WTC11 (cell line): Measurements from ENCODE around the gene PTPRJ. TPM values are rescaled to one million over a fixed set of nuclear protein-coding genes. Genes with fewer than 3 reads are reported as not detected.
"Not testable (repeated sequence)": the region's sequence is repeated elsewhere in the genome, so short reads cannot be mapped to it uniquely, and the experiment has no call there.

Experiments used
- ATAC-seq: fragments of 200-7000 bp; cut with Tn5 transposase; 2 replicates; pipeline ENCODE4 v1.10.0; 2021; ENCODE audit warnings: mild to moderate bottlenecking, moderate library complexity
- CTCF ChIA-PET: fragments of 300-600 bp; sonication (Branson Sonifier 250); formaldehyde crosslinking; loops from one replicate; lab custom pipeline; 2021; ENCODE audit warnings: antibody characterized with exemption; lab: Charles Lee
- POLR2A ChIA-PET: fragments of 350-600 bp; sonication (Branson Sonifier 250); formaldehyde crosslinking; loops from one replicate; lab custom pipeline; 2021; ENCODE audit warnings: antibody characterized with exemption; lab: Charles Lee
- DNase-seq: peaks from one replicate; pipeline ENCODE4 v3.0.0; 2021; ENCODE audit warnings: low spot score
- H3K27ac Mint-ChIP-seq: 2 replicates; pipeline ENCODE4 v1.8.0; 2021; ENCODE audit warnings: mixed read lengths
- H3K27me3 Mint-ChIP-seq: 2 replicates; pipeline ENCODE4 v1.8.0; 2021; ENCODE audit warnings: low read depth, mild to moderate bottlenecking, moderate library complexity, mixed read lengths
- H3K36me3 Mint-ChIP-seq: 2 replicates; pipeline ENCODE4 v1.8.0; 2021; ENCODE audit warnings: mixed read lengths
- H3K4me1 Mint-ChIP-seq: 2 replicates; pipeline ENCODE4 v1.8.0; 2022; ENCODE audit warnings: mixed read lengths
- H3K4me3 Mint-ChIP-seq: 2 replicates; pipeline ENCODE4 v1.8.0; 2021; ENCODE audit warnings: mild to moderate bottlenecking, moderate library complexity, mixed read lengths
- H3K9me3 Mint-ChIP-seq: 2 replicates; pipeline ENCODE4 v1.8.0; 2021; ENCODE audit warnings: mixed read lengths
- AR ChIP-seq: fragments of 250-450 bp; sonication (Bioruptor Pico); IDR thresholded peaks from 2 replicates; pipeline ENCODE4 v1.9.0; 2021; ENCODE audit warnings: mild to moderate bottlenecking
- CTCF ChIP-seq: fragments of 200-600 bp; IDR thresholded peaks from 2 replicates; pipeline ENCODE4 v1.8.0; 2022; ENCODE audit warnings: antibody characterized with exemption
- E2F1 ChIP-seq: sonication (generic); formaldehyde crosslinking; IDR thresholded peaks from 2 replicates; pipeline ENCODE4 v1.8.0; 2022; ENCODE audit warnings: mild to moderate bottlenecking, missing genetic modification reagents
- E2F4 ChIP-seq: sonication (generic); formaldehyde crosslinking; IDR thresholded peaks from 2 replicates; pipeline ENCODE4 v1.8.1; 2022; ENCODE audit warnings: low read depth, mild to moderate bottlenecking, moderate library complexity, missing genetic modification reagents, borderline replicate concordance
- E2F5 ChIP-seq: sonication (generic); formaldehyde crosslinking; IDR thresholded peaks from 2 replicates; pipeline ENCODE4 v1.8.1; 2022; ENCODE audit warnings: mild to moderate bottlenecking, moderate library complexity, missing genetic modification reagents
- FOXJ3 ChIP-seq: sonication (generic); formaldehyde crosslinking; IDR thresholded peaks from 2 replicates; pipeline ENCODE4 v1.9.0; 2021; ENCODE audit warnings: missing genetic modification reagents, mild to moderate bottlenecking, borderline replicate concordance
- FOXK1 ChIP-seq: sonication (generic); formaldehyde crosslinking; IDR thresholded peaks from 2 replicates; pipeline ENCODE4 v1.8.0; 2022; ENCODE audit warnings: mild to moderate bottlenecking, moderate library complexity, missing genetic modification reagents
- HMGXB4 ChIP-seq: sonication (generic); formaldehyde crosslinking; IDR thresholded peaks from 2 replicates; pipeline ENCODE4 v1.8.1; 2023; ENCODE audit warnings: mild to moderate bottlenecking, moderate library complexity, missing genetic modification reagents
- IRF2 ChIP-seq: sonication (generic); formaldehyde crosslinking; IDR thresholded peaks from 2 replicates; pipeline ENCODE4 v1.8.0; 2022; ENCODE audit warnings: low read depth, missing genetic modification reagents, borderline replicate concordance
- JUN ChIP-seq: sonication (generic); formaldehyde crosslinking; IDR thresholded peaks from 2 replicates; pipeline ENCODE4 v1.8.0; 2023; ENCODE audit warnings: mild to moderate bottlenecking, missing genetic modification reagents
- MYBL2 ChIP-seq: sonication (generic); formaldehyde crosslinking; IDR thresholded peaks from 2 replicates; pipeline ENCODE4 v1.8.1; 2023; ENCODE audit warnings: mild to moderate bottlenecking, moderate library complexity, missing genetic modification reagents
- RORB ChIP-seq: fragments of 250-450 bp; sonication (Bioruptor Pico); IDR thresholded peaks from 2 replicates; pipeline ENCODE4 v1.9.0; 2021; ENCODE audit warnings: mild to moderate bottlenecking
- SMAD3 ChIP-seq: sonication (generic); formaldehyde crosslinking; IDR thresholded peaks from 2 replicates; pipeline ENCODE4 v1.8.0; 2022; ENCODE audit warnings: missing genetic modification reagents, mild to moderate bottlenecking, borderline replicate concordance
- ZNF396 ChIP-seq: fragments of 250-450 bp; sonication (Bioruptor Pico); IDR thresholded peaks from 2 replicates; pipeline ENCODE4 v1.8.0; 2021; ENCODE audit warnings: mild to moderate bottlenecking, moderate library complexity, borderline replicate concordance
- total RNA-seq: library from RNA; stranded (reverse); gene quantifications from 3 replicates; pipeline ENCODE4 v1.2.3, GENCODE V29; 2021

The PTPRJ gene
- total RNA-seq, 1 experiment from 2014 or later = 19.5 TPM

GRCh38 chr11:48138222-48138621 lies 157.9 kb downstream of the PTPRJ start:
- H3K4me1 Mint-ChIP-seq = peaks cover 6% of the 10 kb centered on the region; the same call in 1 of the 2 replicates
- peaks cover 14% of the 10 kb centered on the region; the same call in 1 of the 2 replicates for H3K36me3 Mint-ChIP-seq
- H3K27ac Mint-ChIP-seq = no peak overlapping the region
- ATAC-seq (no peak), DNase-seq (no peak)
- no peaks in the 10 kb centered on the region for H3K27me3 Mint-ChIP-seq
- no peak overlapping the region for H3K4me3 Mint-ChIP-seq
- no peaks in the 10 kb centered on the region for H3K9me3 Mint-ChIP-seq
- TF ChIP-seq FOXK1 (CRISPR knock-in tag) = no peak
- no peak for TF ChIP-seq SMAD3 (CRISPR knock-in tag)
- no peak for TF ChIP-seq MYBL2
- TF ChIP-seq FOXJ3 (CRISPR knock-in tag) = no peak
- no peak for TF ChIP-seq JUN (CRISPR knock-in tag)
- TF ChIP-seq CTCF = no peak
- TF ChIP-seq ZNF396 (CRISPR knock-in tag) = no peak
- TF ChIP-seq E2F1 = no peak
- CTCF ChIA-PET = no interaction called here
- POLR2A ChIA-PET = interaction anchor here (0.6 kb wide), 1 partner anchor 185 kb away, joined by 8 read pairs; no protein-coding TSS in a partner anchor

- H3K4me3 Mint-ChIP-seq, CTCF ChIA-PET, H3K4me1 Mint-ChIP-seq, H3K27ac Mint-ChIP-seq, ATAC-seq, H3K9me3 Mint-ChIP-seq, POLR2A ChIA-PET, H3K27me3 Mint-ChIP-seq, DNase-seq: not testable (repeated sequence)
- H3K36me3 Mint-ChIP-seq = peaks cover 24% of the 10 kb centered on the region; the same call in 1 of the 2 replicates
Measured at GRCh38 chr11:48139896-48140295, 159.5 kb downstream of the PTPRJ start.

GRCh38 chr11:48141475-48142122 lies 161.2 kb downstream of the PTPRJ start:
- Mint-ChIP-seq H3K27ac (no peak overlapping the region), H3K4me1 (no peaks in the 10 kb centered on the region), H3K4me3 (no peak overlapping the region), H3K9me3 (no peaks in the 10 kb centered on the region), H3K36me3 (peaks cover 27% of the 10 kb centered on the region; the same call in 1 of the 2 replicates), H3K27me3 (no peaks in the 10 kb centered on the region)
- ChIA-PET CTCF (no interaction called here), POLR2A (no interaction called here)
- DNase-seq (no peak), ATAC-seq (no peak)
- TF ChIP-seq E2F5 (CRISPR knock-in tag) (no peak), HMGXB4 (CRISPR knock-in tag) (no peak), RORB (CRISPR knock-in tag) (no peak)

GRCh38 chr11:48142889-48143288 lies 162.5 kb downstream of the PTPRJ start:
- POLR2A ChIA-PET = no interaction called here
- TF ChIP-seq IRF2 (CRISPR knock-in tag) = no peak
- TF ChIP-seq E2F4 = no peak
- no peak for TF ChIP-seq AR
- TF ChIP-seq HMGXB4 (CRISPR knock-in tag) = no peak
- no peak for TF ChIP-seq FOXJ3 (CRISPR knock-in tag)

More at GRCh38 chr11:48142889-48143288, 162.5 kb downstream of the PTPRJ start:
- H3K27me3 Mint-ChIP-seq = no peaks in the 10 kb centered on the region
- peaks cover 24% of the 10 kb centered on the region; the same call in 1 of the 2 replicates for H3K36me3 Mint-ChIP-seq
- no peaks in the 10 kb centered on the region for H3K4me1 Mint-ChIP-seq
- DNase-seq (no peak), ATAC-seq (no peak)
- no peak overlapping the region for H3K27ac Mint-ChIP-seq
- no peak overlapping the region for H3K4me3 Mint-ChIP-seq
- no peaks in the 10 kb centered on the region for H3K9me3 Mint-ChIP-seq
- CTCF ChIA-PET = no interaction called here
